Thoracic aorta (tissue), 2 donors: ENCODE measurements around the gene ADA. TPM values are rescaled to one million over a fixed set of nuclear protein-coding genes. Genes with fewer than 3 reads are reported as not detected.

Source experiments
- ATAC-seq: fragments of 150-250 bp; one replicate; pipeline ENCODE4 v1.8.0; 2017; ENCODE audit warnings: low read depth; ENCODE audit not compliant: insufficient number of reproducible peaks, low FRiP score
- DNase-seq: peaks from one replicate; pipeline ENCODE4 v3.0.0-alpha.2; 2020; ENCODE audit warnings: low spot score
- H3K27ac ChIP-seq, 2 donors: fragments of 200-600 bp; sonication (generic); 1 replicate in 1 of 2; 2 replicates in 1 of 2; pipeline ENCODE4 v1.5.1; 2016; ENCODE audit warnings: mild to moderate bottlenecking in 2 of 2, moderate library complexity in 2 of 2
- H3K27me3 ChIP-seq: fragments of 200-600 bp; sonication (generic); replicated peaks from 2 replicates; pipeline ENCODE4 v1.6.0; 2016; ENCODE audit warnings: mild to moderate bottlenecking; ENCODE audit not compliant: insufficient read depth
- H3K36me3 ChIP-seq: fragments of 200-600 bp; sonication (generic); one replicate; pipeline ENCODE4 v1.5.1; 2016
- H3K4me1 ChIP-seq, 2 donors: fragments of 200-600 bp; sonication (generic); 1 replicate in 1 of 2; 2 replicates in 1 of 2; pipeline versions ENCODE4 v1.5.1 to v1.6.0; 2016; ENCODE audit warnings: low read depth in 2 of 2, mild to moderate bottlenecking in 1 of 2; ENCODE audit not compliant: control insufficient read depth in 1 of 2
- H3K4me3 ChIP-seq: fragments of 200-600 bp; sonication (generic); 2 replicates; pipeline ENCODE4 v1.5.1; 2016; ENCODE audit warnings: mild to moderate bottlenecking
- H3K9me3 ChIP-seq: fragments of 200-600 bp; sonication (generic); 2 replicates; pipeline ENCODE4 v1.5.1; 2016
- total RNA-seq, 2 donors: library from RNA; depleted of rRNA; stranded (reverse); fragments of >200 nt; gene quantifications; one replicate each; pipeline versions ENCODE4 v1.1.0 to v1.2.3, GENCODE V29; 2016
- TF ChIP-seq, protein P1 (sequence below): fragments of 200-600 bp; sonication (generic); IDR thresholded peaks from one replicate; pipeline ENCODE4 v1.5.1; 2019; ENCODE audit warnings: antibody characterized with exemption

ADA gene
- total RNA-seq, 2 donors from 2014 or later, result 8.1 to 20.6 TPM

- H3K36me3 ChIP-seq, result no peaks in the 10 kb centered on the region
- H3K27ac ChIP-seq, result no peak overlapping the region
- ATAC-seq, result no peak
- TF ChIP-seq, protein P1, sequence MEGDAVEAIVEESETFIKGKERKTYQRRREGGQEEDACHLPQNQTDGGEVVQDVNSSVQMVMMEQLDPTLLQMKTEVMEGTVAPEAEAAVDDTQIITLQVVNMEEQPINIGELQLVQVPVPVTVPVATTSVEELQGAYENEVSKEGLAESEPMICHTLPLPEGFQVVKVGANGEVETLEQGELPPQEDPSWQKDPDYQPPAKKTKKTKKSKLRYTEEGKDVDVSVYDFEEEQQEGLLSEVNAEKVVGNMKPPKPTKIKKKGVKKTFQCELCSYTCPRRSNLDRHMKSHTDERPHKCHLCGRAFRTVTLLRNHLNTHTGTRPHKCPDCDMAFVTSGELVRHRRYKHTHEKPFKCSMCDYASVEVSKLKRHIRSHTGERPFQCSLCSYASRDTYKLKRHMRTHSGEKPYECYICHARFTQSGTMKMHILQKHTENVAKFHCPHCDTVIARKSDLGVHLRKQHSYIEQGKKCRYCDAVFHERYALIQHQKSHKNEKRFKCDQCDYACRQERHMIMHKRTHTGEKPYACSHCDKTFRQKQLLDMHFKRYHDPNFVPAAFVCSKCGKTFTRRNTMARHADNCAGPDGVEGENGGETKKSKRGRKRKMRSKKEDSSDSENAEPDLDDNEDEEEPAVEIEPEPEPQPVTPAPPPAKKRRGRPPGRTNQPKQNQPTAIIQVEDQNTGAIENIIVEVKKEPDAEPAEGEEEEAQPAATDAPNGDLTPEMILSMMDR, result no peak
- no peaks in the 10 kb centered on the region for H3K9me3 ChIP-seq
- H3K4me3 ChIP-seq, result no peak overlapping the region
- no peaks in the 10 kb centered on the region for H3K27me3 ChIP-seq
- H3K4me1 ChIP-seq, result peaks cover 4 to 12% of the 10 kb centered on the region in 2 donors
- no peak for DNase-seq
Measured at GRCh38 chr20:44653546-44653945, 2.0 kb upstream of the ADA start.

DNA sequence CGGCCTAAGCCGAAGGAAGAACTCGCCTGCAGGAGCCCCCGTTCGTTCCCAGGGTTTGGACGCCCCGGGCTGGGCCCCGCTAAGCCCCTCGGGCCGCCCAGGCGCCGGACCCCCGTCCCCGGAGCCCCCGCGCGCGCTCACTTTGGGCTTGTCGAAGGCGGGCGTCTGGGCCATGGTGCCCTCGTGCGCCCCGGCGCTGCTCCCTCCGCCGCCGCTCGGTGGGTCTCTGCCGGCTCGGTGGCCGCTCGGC lies 140 bp downstream of the ADA start:
- Histone ChIP-seq H3K9me3 (no peaks in the 10 kb centered on the region), H3K4me1 (peaks cover 4 to 12% of the 10 kb centered on the region in 2 donors), H3K27me3 (no peaks in the 10 kb centered on the region), H3K27ac (peak overlapping the region in 1 of 2 donors; percentile 65), H3K4me3 (peak overlapping the region; percentile 94), H3K36me3 (no peaks in the 10 kb centered on the region)
- TF ChIP-seq, protein P1, result no peak
- no peak for DNase-seq
- ATAC-seq, result no peak

DNA sequence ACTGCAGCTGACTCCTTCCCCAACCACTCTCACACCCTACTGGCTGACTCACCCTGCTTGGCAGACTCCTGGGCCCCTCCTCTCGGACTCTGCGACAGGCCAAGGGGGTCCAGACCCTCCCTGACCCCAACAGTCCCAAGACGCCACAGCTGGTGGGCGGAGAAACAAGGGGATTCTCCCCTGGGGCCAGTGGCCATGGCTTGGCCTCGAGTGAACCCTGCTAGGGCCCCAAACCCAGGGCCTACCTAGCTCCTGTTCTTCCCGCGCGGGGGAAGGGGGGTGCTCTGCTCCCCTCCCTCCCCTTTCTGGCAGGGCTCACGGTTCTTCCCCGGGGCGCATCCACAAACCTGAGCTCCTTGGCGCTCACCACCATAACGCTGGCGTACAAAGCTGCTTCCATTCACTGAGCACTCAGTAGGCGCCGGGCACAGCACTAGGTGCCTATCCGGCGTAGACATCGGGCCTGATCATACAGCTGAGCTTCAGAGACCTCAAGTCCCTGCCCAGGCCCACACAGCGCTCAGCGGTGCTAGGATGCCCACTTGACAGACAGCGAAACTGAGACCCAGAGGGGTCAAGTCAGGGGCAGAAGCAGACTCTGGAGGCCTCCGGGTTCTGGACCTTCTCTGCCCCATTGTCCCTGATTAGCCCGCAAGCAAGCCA lies 597 bp downstream of the ADA start:
- ATAC-seq, result no peak
- Histone ChIP-seq H3K27ac (peak overlapping the region in 1 of 2 donors; percentile 65), H3K4me1 (peaks cover 4 to 12% of the 10 kb centered on the region in 2 donors), H3K4me3 (peak overlapping the region; percentile 94), H3K9me3 (no peaks in the 10 kb centered on the region), H3K36me3 (no peaks in the 10 kb centered on the region), H3K27me3 (no peaks in the 10 kb centered on the region)
- TF ChIP-seq, protein P1, result no peak
- DNase-seq, result no peak

DNA sequence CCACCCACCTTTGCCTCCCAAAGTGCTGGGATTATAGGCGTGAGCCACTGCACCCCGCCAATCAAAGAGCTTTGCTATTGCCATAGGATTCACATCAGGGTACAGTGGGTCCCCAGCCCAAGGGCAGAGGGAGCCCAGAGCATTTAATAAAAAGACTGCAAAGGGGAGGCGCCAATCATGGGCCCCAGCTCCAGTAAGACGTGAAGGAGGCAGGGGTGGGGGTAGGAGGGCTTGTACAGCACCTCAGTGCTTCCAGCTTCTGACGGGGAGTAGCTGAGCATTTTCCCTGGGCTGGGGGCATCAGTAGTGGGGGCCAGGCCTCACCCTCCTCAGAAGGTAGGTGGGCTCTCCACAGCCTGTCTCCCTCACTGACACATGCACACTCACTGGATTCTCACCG lies 1.5 kb downstream of the ADA start:
- H3K4me1 ChIP-seq, result peaks cover 4 to 12% of the 10 kb centered on the region in 2 donors
- no peak for ATAC-seq
- TF ChIP-seq, protein P1, result no peak
- DNase-seq, result no peak
- no peaks in the 10 kb centered on the region for H3K27me3 ChIP-seq
- no peaks in the 10 kb centered on the region for H3K9me3 ChIP-seq
- no peak overlapping the region for H3K27ac ChIP-seq
- H3K36me3 ChIP-seq, result no peaks in the 10 kb centered on the region
- no peak overlapping the region for H3K4me3 ChIP-seq

DNA sequence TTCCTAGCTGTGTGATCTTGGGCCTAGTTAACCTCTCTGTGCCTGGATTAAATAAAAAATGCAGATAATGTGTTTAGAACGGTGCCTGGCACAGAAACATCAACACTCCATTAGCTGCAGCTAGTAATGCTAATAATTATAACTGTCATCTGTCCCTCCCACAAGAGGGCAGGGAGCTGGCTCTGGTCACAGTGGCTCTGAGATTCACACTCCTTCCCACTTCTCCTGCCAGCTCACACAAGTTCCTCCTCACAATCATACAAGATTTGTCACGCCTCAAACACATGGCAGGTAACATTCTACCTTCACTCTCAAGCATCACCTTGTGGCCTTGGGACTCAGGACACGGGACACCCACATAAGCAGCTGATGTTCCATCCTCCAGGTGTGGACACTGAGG lies 2.4 kb downstream of the ADA start:
- no peaks in the 10 kb centered on the region for H3K9me3 ChIP-seq

More for the DNA sequence above, 2.4 kb downstream of the ADA start:
- DNase-seq, result no peak
- no peak overlapping the region for H3K4me3 ChIP-seq
- H3K27me3 ChIP-seq, result no peaks in the 10 kb centered on the region
- TF ChIP-seq, protein P1, result no peak
- H3K36me3 ChIP-seq, result no peaks in the 10 kb centered on the region
- peaks cover 4 to 16% of the 10 kb centered on the region in 2 donors for H3K4me1 ChIP-seq
- H3K27ac ChIP-seq, result no peak overlapping the region
- no peak for ATAC-seq
